SK-N-MC (cell line): ENCODE data around the gene HMCN1.

Source experiments
- DNase-seq: peaks from one replicate; pipeline ENCODE4 v3.0.0-alpha.2; 2011; ENCODE audit warnings: low read depth, low spot score
- H3K27ac ChIP-seq: fragments of 200-600 bp; sonication (generic); 2 replicates; pipeline ENCODE4 v1.5.1; 2016; ENCODE audit warnings: mixed run types
- H3K36me3 ChIP-seq: fragments of 200-600 bp; sonication (generic); 2 replicates; pipeline ENCODE4 v1.6.1; 2017; ENCODE audit warnings: antibody characterized with exemption, low read length, mixed read lengths; ENCODE audit not compliant: insufficient read depth
- H3K4me3 ChIP-seq: fragments of 200-600 bp; sonication (generic); 2 replicates; pipeline ENCODE4 v1.5.1; 2016
- H3K9ac ChIP-seq: fragments of 200-600 bp; sonication (generic); 2 replicates; pipeline ENCODE4 v1.8.0; 2017; ENCODE audit warnings: mixed run types, mixed read lengths; ENCODE audit not compliant: insufficient read length
- H3K9me3 ChIP-seq: fragments of 200-600 bp; sonication (generic); 2 replicates; pipeline ENCODE4 v1.6.1; 2017; ENCODE audit warnings: low read depth, mild to moderate bottlenecking, antibody characterized with exemption, low read length, moderate library complexity, mixed read lengths
- EZH2 ChIP-seq: fragments of 200-600 bp; sonication (generic); IDR thresholded peaks from one replicate; pipeline ENCODE4 v1.6.1; 2017; ENCODE audit warnings: antibody characterized with exemption
- FOXP2 ChIP-seq: optimal IDR thresholded peaks from 2 replicates; pipeline ENCODE3; 2011; ENCODE audit warnings: mild to moderate bottlenecking, moderate library complexity; ENCODE audit not compliant: insufficient read depth; ENCODE audit errors: extremely low read length, control extremely low read depth
- POLR2AphosphoS5 ChIP-seq: IDR thresholded peaks from 2 replicates; pipeline ENCODE4 v1.6.1; 2012; ENCODE audit warnings: mild to moderate bottlenecking, low read depth, low read length, borderline replicate concordance

HMCN1 gene

GRCh38 chr1:185731446-185731845, 2.7 kb upstream of the HMCN1 start:
- Histone ChIP-seq H3K4me3 (no peak overlapping the region), H3K9me3 (peaks cover 9% of the 10 kb centered on the region; the same call in 1 of the 2 replicates), H3K27ac (no peak overlapping the region; the same call in 1 of the 2 replicates), H3K36me3 (peaks cover 17% of the 10 kb centered on the region; the same call in 1 of the 2 replicates), H3K9ac (no peak overlapping the region)
- DNase-seq, result no peak
- TF ChIP-seq FOXP2, result no peak
- no peak for TF ChIP-seq EZH2
- no peak for TF ChIP-seq POLR2AphosphoS5

- H3K27ac ChIP-seq, result peak overlapping the region; percentile 86
- TF ChIP-seq POLR2AphosphoS5, result no peak
- TF ChIP-seq FOXP2, result no peak
- no peak for TF ChIP-seq EZH2
- peak overlapping the region; percentile 94; the same call in 1 of the 2 replicates for H3K4me3 ChIP-seq
Observed at GRCh38 chr1:185732951-185733350, 1.2 kb upstream of the HMCN1 start.

GRCh38 chr1:185734929-185735700, 924 bp downstream of the HMCN1 start:
- TF ChIP-seq FOXP2 (no peak), POLR2AphosphoS5 (no peak), EZH2 (no peak)
- Histone ChIP-seq H3K9ac (peak overlapping the region; percentile 86), H3K4me3 (peak overlapping the region; percentile 94), H3K36me3 (peaks cover 42% of the 10 kb centered on the region), H3K9me3 (peaks cover 16% of the 10 kb centered on the region; the same call in 1 of the 2 replicates), H3K27ac (peak overlapping the region; percentile 86)
- no peak for DNase-seq

More at GRCh38 chr1:185732951-185733350, 1.2 kb upstream of the HMCN1 start:
- Histone ChIP-seq H3K9ac (no peak overlapping the region), H3K9me3 (peaks cover 9% of the 10 kb centered on the region; the same call in 1 of the 2 replicates), H3K36me3 (peaks cover 26% of the 10 kb centered on the region)
- DNase-seq, result no peak

GRCh38 chr1:185735701-185736064, 1.5 kb downstream of the HMCN1 start:
- peak overlapping the region; percentile 86 for H3K27ac ChIP-seq
- H3K36me3 ChIP-seq, result peaks cover 41% of the 10 kb centered on the region
- TF ChIP-seq FOXP2 (no peak), POLR2AphosphoS5 (no peak), EZH2 (no peak)
- H3K4me3 ChIP-seq, result peak overlapping the region; percentile 94
- DNase-seq, result no peak
- H3K9ac ChIP-seq, result peak overlapping the region; percentile 86
- peaks cover 13% of the 10 kb centered on the region; the same call in 1 of the 2 replicates for H3K9me3 ChIP-seq

- Histone ChIP-seq H3K9ac (no peak overlapping the region), H3K9me3 (peaks cover 7% of the 10 kb centered on the region; the same call in 1 of the 2 replicates), H3K27ac (no peak overlapping the region), H3K36me3 (peaks cover 68% of the 10 kb centered on the region), H3K4me3 (no peak overlapping the region)
- DNase-seq, result no peak
- TF ChIP-seq EZH2 (no peak), POLR2AphosphoS5 (no peak), FOXP2 (no peak)
Observed at GRCh38 chr1:185739967-185740366, 5.8 kb downstream of the HMCN1 start.

- Histone ChIP-seq H3K9ac (no peak overlapping the region), H3K36me3 (peaks cover 80% of the 10 kb centered on the region), H3K4me3 (no peak overlapping the region), H3K9me3 (peaks cover 7% of the 10 kb centered on the region; the same call in 1 of the 2 replicates), H3K27ac (0 out of 2 replicates have a peak overlapping the region, but pooled peaks have one; percentile 13)
- no peak for TF ChIP-seq POLR2AphosphoS5
- no peak for TF ChIP-seq EZH2
- TF ChIP-seq FOXP2, result no peak
- DNase-seq, result no peak
Observed at GRCh38 chr1:185741551-185741950, 7.4 kb downstream of the HMCN1 start.

GRCh38 chr1:185742403-185742802, 8.2 kb downstream of the HMCN1 start:
- Histone ChIP-seq H3K27ac (no peak overlapping the region), H3K9me3 (peaks cover 7% of the 10 kb centered on the region; the same call in 1 of the 2 replicates), H3K4me3 (no peak overlapping the region), H3K9ac (no peak overlapping the region), H3K36me3 (peaks cover 79% of the 10 kb centered on the region)
- no peak for TF ChIP-seq FOXP2
- TF ChIP-seq POLR2AphosphoS5, result no peak
- no peak for TF ChIP-seq EZH2
- no peak for DNase-seq

GRCh38 chr1:185745165-185745564, 11.0 kb downstream of the HMCN1 start:
- Histone ChIP-seq H3K36me3 (peaks cover 67% of the 10 kb centered on the region), H3K27ac (no peak overlapping the region), H3K9me3 (no peaks in the 10 kb centered on the region), H3K4me3 (no peak overlapping the region), H3K9ac (no peak overlapping the region)
- no peak for DNase-seq
- TF ChIP-seq EZH2, result no peak
- TF ChIP-seq POLR2AphosphoS5, result no peak
- no peak for TF ChIP-seq FOXP2
